ENCODE measurements around the gene S100A5. TPM values are rescaled to one million over a fixed set of nuclear protein-coding genes. Genes with fewer than 3 reads are reported as not detected.

Gene S100A5
- total and polyA plus RNA-seq, 2 of the 8 experiments (the other 6 are each of a cell fraction or from before 2014, with no cell fraction given): not detected

DNA sequence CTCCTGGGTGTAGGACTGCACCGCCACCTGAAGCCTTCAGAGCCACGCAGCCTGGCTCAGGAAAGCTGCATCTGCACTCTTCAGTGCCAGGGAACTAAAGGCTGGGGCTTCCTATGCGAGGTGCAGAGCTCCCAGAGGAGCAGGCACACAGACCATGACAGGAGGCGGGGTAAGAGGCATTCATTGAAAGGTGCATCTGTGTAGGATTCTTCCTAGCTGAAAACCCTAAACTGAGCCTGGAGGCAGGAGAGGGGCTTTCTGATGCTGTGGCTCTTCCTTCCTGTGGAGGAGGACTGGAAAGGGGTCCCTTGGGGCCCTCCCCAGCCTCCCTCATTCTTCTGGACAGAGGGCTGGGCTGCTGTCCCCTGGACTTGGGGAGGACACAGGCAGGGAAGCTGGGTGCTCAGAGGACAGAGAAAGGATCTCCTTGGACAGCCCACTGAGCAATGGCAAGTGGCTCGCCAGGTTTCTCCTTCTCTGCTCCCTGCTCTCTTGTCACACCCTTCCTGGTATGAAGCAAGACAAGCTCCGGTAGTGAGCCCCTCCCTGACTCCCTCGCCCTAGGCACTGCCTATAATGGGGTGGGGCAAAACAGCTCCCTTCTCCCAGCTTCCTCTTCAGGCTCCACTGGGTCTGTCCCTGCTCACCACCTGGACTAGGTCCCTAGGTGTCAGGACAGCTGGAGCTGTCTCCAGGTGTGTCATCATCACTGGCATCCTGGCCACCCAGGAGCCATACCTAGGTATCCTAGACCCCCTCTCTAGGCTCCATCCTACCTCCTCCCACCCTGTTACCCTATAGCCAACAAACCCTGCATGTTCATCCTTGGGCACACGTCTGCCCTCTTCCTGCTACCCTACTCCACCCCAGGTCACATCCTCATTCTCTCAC, 25.0 kb downstream of the S100A5 start:
- POLR2A ChIA-PET (ENCODE audit: partially characterized antibody): interaction anchor here (0.9 to 1.5 kb wide), 3 partner anchors 12 to 452 kb away, joined by 3 to 4 read pairs (median 3); partner anchors contain the start of gene CREB3L4
- Histone ChIP-seq H4K8ac (ENCODE audit: extremely low read depth, insufficient read depth, low read length) (no peak overlapping the region), H3K9ac (replicated peaks in 1 of 4; ENCODE audit: extremely low read depth in 1 of 4, low read depth in 3 of 4, low read length in 3 of 4) (no peak overlapping the region), H2BK15ac (ENCODE audit: low read length) (no peak overlapping the region), H2BK12ac (ENCODE audit: low read depth, low read length) (no peak overlapping the region), H3K23ac (ENCODE audit: insufficient read length) (no peak overlapping the region), H3K36me3 (ENCODE audit: control insufficient read depth in 2 of 4, insufficient read depth in 4 of 4, low read length in 3 of 4) (no peaks in the 10 kb centered on the region; a peak in 1 of 8 replicates), H3K56ac (replicated peaks; ENCODE audit: insufficient read length, low read depth, low read length) (no peak overlapping the region), H3K27me3 (replicated peaks in 1 of 4; ENCODE audit: control insufficient read depth in 3 of 4, extremely low read depth in 1 of 4, insufficient read depth in 3 of 4, low read length in 3 of 4) (peaks cover 0 to 14% (median 8%) of the 10 kb centered on the region in 4 experiments; a peak in 4 of 7 replicates), H2BK20ac (ENCODE audit: low read length) (no peak overlapping the region), H4K5ac (ENCODE audit: insufficient read length, low read depth, low read length) (no peak overlapping the region), H3K4me2 (ENCODE audit: insufficient read depth in 1 of 2, low read depth in 2 of 2, low read length in 2 of 2) (no peak overlapping the region), H3K4me3 (ENCODE audit: extremely low read depth in 1 of 4, insufficient read depth in 2 of 4, low read depth in 3 of 4, low read length in 4 of 4) (no peak overlapping the region), H4K91ac (replicated peaks; ENCODE audit: insufficient read length, low read length) (no peak overlapping the region), H3K27ac (ENCODE audit: low read depth, low read length) (no peak overlapping the region), H3K4me1 (replicated peaks in 1 of 4; ENCODE audit: control insufficient read depth in 3 of 4, insufficient read depth in 4 of 4, low read length in 3 of 4) (peaks cover under 1 to 6% (median 2%) of the 10 kb centered on the region in 4 experiments; a peak in 6 of 7 replicates), H2BK5ac (ENCODE audit: low read depth, low read length) (no peak overlapping the region), H2AK5ac (ENCODE audit: low read depth, low read length) (no peak overlapping the region), H4K20me1 (replicated peaks in 1 of 2; ENCODE audit: control insufficient read depth in 1 of 2, insufficient read depth in 2 of 2, low read length in 2 of 2) (no peaks in the 10 kb centered on the region), H3K79me1 (ENCODE audit: low read depth, low read length) (no peaks in the 10 kb centered on the region), H3K4ac (replicated peaks; ENCODE audit: insufficient read length, low read depth, low read length) (no peak overlapping the region), H3K9me3 (ENCODE audit: insufficient read depth in 2 of 2, low read depth in 1 of 2, low read length in 1 of 2) (no peaks in the 10 kb centered on the region), H2BK120ac (replicated peaks; ENCODE audit: low read depth, low read length) (no peak overlapping the region), H2AFZ (ENCODE audit: low read length) (no peak overlapping the region), H3K23me2 (ENCODE audit: low read depth, low read length) (no peaks in the 10 kb centered on the region), H3K79me2 (ENCODE audit: control insufficient read depth in 1 of 2, insufficient read depth in 2 of 2, low read length in 2 of 2) (no peaks in the 10 kb centered on the region), H3K18ac (ENCODE audit: extremely low read depth, low read length) (no peak overlapping the region), H3K14ac (ENCODE audit: insufficient read length) (no peak overlapping the region)
- FAIRE-seq (no peak), DNase-seq (ENCODE audit: low read depth in 1 of 2, low spot score in 2 of 2) (no peak)
- CTCF ChIA-PET (ENCODE audit: partially characterized antibody): interaction anchor here (0.6 to 4.6 kb wide), 18 partner anchors 9 to 1597 kb away, joined by 3 to 28 read pairs (median 4); no protein-coding TSS in a partner anchor
- TF ChIP-seq EP300 (IDR thresholded peaks at IDR 0.05; ENCODE audit: borderline replicate concordance in 1 of 2, low read depth in 2 of 2, low read length in 2 of 2) (no peak), SIRT6 (IDR thresholded peaks at IDR 0.05; ENCODE audit: low read length) (no peak), GTF2F1 (IDR thresholded peaks at IDR 0.05; ENCODE audit: borderline replicate concordance, low read depth, low read length) (no peak), JUND (IDR thresholded peaks at IDR 0.05; ENCODE audit: low read length) (no peak), BRCA1 (IDR thresholded peaks at IDR 0.05; ENCODE audit: low read depth, low read length) (no peak), CREB1 (IDR thresholded peaks at IDR 0.05) (no peak), CBX5 (IDR thresholded peaks at IDR 0.05; ENCODE audit: low read depth, low read length) (no peak), CHD2 (IDR thresholded peaks at IDR 0.05; ENCODE audit: low read length) (no peak), RBBP5 (IDR thresholded peaks at IDR 0.05; ENCODE audit: borderline replicate concordance, low read depth, low read length) (no peak), SIX5 (IDR thresholded peaks at IDR 0.05; ENCODE audit: low read depth, low read length) (no peak), POU5F1 (IDR thresholded peaks at IDR 0.05; ENCODE audit: low read depth, low read length) (no peak)
- WGBS, 2 experiments (ENCODE audit: extremely low coverage in 1 of 2, insufficient coverage in 1 of 2, insufficient read length in 1 of 2, insufficient replicate concordance in 2 of 2, low coverage in 1 of 2, low lambda C conversion rate in 2 of 2, missing lambda C conversion rate in 1 of 2): 80% methylated on average over 8 of the region's 8 CpGs; no CpG with 5 or more reads in 1 of the 2 experiments

All from H1 (cell line).